Bronchial epithelial cell (primary cell): ENCODE measurements around the gene GNG13. TPM values are rescaled to one million over a fixed set of nuclear protein-coding genes. Genes with fewer than 3 reads are reported as not detected.
A peak's percentile ranks its signal among the peaks of the same experiment; 100 is the strongest.

Experiments used
- DNase-seq: peaks from one replicate; pipeline ENCODE4 v3.0.0-alpha.2; 2010; ENCODE audit warnings: low read depth
- FAIRE-seq: peaks from 2 replicates; lab custom pipeline; 2011; peaks lifted over from hg19 to GRCh38; lab: Jason Lieb, UNC
- H3K27me3 ChIP-seq: 2 replicates; pipeline ENCODE4 v1.5.1; 2011; ENCODE audit warnings: low read length; ENCODE audit not compliant: control insufficient read depth, insufficient read depth
- H3K36me3 ChIP-seq: 2 replicates; pipeline ENCODE4 v1.5.1; 2011; ENCODE audit warnings: low read length; ENCODE audit not compliant: control insufficient read depth, insufficient read depth
- H3K4me3 ChIP-seq: 2 replicates; pipeline ENCODE4 v1.5.1; 2011; ENCODE audit warnings: mild to moderate bottlenecking, low read depth, low read length, control low read depth
- total RNA-seq: library from RNA; depleted of rRNA; stranded (reverse); fragments of >200 nt; gene quantifications from 2 replicates; pipeline ENCODE4 v1.2.1, GENCODE V29; 2014
- TF ChIP-seq, protein P1 (sequence below): IDR thresholded peaks from 2 replicates; pipeline ENCODE4 v1.5.1; 2011; ENCODE audit warnings: mild to moderate bottlenecking, moderate library complexity, low read length, control low read depth, inconsistent platforms; ENCODE audit not compliant: insufficient read depth, severe bottlenecking

GNG13 gene
- total RNA-seq, 1 donor from 2014 or later, result not detected

DNA sequence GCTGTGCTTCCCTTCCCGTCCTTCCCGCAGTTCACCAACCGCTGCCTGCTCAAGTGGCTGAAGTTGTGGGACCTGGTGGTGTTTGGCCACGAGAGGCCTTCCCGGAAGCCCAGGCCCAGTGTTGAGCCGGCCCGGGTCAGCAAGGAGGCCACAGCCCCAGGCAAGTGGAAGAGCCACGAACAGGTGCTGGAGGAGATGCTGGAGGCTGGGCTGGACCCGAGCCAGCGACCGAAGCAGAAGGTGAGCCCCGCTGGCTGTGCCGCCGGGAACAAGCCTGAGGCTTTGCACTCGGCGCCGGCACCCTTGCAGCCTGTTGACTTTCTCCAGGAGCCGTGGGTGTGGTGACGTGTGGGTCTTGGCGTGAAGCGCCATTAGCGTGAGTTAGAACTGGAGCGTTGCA is 9.4 kb downstream of the GNG13 start:
- DNase-seq (no peak), FAIRE-seq (no peak)
- Histone ChIP-seq H3K4me3 (no peak overlapping the region), H3K36me3 (peaks cover 5% of the 10 kb centered on the region), H3K27me3 (no peaks in the 10 kb centered on the region)
- TF ChIP-seq, protein P1, sequence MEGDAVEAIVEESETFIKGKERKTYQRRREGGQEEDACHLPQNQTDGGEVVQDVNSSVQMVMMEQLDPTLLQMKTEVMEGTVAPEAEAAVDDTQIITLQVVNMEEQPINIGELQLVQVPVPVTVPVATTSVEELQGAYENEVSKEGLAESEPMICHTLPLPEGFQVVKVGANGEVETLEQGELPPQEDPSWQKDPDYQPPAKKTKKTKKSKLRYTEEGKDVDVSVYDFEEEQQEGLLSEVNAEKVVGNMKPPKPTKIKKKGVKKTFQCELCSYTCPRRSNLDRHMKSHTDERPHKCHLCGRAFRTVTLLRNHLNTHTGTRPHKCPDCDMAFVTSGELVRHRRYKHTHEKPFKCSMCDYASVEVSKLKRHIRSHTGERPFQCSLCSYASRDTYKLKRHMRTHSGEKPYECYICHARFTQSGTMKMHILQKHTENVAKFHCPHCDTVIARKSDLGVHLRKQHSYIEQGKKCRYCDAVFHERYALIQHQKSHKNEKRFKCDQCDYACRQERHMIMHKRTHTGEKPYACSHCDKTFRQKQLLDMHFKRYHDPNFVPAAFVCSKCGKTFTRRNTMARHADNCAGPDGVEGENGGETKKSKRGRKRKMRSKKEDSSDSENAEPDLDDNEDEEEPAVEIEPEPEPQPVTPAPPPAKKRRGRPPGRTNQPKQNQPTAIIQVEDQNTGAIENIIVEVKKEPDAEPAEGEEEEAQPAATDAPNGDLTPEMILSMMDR, result no peak

DNA sequence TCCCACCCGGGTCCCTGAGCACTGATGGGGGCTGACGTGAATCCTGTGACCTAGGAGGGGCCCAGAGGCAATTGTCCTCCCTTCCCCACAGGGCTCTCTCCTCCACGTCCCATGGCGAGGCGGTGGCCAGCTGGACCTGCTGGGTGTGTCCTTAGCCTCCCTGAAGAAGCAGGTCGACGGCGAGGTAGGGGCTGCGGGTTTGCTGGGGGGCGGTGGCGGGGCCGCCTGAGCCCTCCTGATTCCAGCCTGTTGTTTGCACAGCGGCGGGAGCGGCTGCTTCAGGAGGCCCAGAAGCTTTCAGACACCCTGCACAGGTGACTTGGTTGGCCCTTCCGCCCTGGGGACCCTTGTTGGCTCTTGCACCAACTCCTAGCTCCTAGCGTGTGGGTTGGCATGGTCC is 10.4 kb downstream of the GNG13 start:
- Histone ChIP-seq H3K27me3 (no peaks in the 10 kb centered on the region), H3K4me3 (no peak overlapping the region), H3K36me3 (peaks cover 7% of the 10 kb centered on the region)
- TF ChIP-seq, protein P1, result no peak
- FAIRE-seq (no peak), DNase-seq (no peak)

DNA sequence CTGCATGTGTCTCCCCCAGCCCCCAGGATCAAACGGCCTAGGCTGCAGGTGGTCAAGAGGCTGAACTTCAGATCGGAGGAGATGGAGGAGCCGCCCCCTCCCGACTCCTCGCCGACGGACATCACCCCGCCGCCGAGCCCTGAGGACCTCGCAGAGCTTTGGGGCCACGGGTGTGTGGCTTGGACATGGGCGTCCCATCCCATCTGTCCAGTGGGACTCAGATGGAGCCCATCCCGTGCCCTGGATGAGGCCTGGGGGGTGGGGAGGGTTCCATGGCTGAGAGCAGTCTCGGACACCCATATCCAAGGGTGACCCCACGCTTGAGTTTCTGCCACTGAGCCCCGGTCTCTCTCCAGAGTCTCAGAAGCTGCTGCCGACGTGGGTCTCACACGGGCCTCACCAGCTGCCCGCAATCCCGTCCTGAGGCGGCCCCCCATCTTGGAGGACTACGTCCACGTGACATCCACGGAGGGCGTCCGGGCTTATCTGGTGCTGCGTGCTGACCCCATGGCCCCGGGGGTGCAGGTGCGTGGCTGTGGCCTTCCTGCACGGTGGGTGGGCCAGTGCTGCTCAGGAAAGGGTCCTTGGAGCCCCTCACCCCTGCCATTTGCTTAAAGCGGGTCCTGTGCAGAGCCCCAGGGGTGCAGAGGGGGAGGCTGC is 11.2 kb downstream of the GNG13 start:
- TF ChIP-seq, protein P1, result no peak
- Histone ChIP-seq H3K4me3 (peak overlapping the region; percentile 79), H3K36me3 (peaks cover 7% of the 10 kb centered on the region), H3K27me3 (no peaks in the 10 kb centered on the region)
- FAIRE-seq (no peak), DNase-seq (no peak)

DNA sequence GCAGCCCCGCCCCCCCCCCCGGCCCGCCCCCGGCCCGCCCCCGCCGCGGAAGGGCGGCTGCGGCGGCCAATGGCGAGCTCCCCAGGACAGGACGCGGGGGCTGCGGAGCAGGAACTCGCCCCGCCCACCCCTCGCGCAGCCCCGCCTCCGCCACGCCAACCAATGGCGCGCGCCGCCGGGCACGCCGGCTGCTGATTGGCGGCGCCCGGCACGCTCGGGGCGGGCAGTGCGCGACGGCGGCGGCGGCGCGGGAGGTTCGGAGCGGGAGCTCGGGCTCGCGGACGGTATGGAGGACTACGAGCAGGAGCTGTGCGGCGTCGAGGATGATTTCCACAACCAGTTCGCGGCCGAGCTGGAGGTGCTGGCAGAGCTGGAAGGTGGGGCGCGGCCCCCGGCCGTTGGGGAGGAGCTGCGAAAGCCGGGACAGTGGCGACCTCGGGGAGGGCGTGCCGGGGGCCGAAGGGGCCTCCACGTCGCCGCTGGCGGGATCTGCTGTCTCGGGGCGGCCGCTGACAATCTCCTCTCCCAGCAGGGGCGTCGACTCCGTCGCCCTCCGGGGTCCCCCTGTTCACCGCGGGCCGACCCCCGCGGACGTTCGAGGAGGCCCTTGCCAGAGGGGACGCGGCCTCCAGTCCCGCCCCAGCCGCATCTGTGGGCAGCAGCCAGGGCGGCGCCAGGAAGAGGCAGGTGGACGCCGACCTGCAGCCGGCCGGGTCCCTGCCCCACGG is 12.0 kb downstream of the GNG13 start, which contains the start of gene CHTF18:
TSS of gene CHTF18 (plus strand) at position 222 of the 728 bp plus-strand sequence. CDS start at position 287, 65 bp downstream.
- FAIRE-seq, result no peak
- DNase-seq, result peak; percentile 59

DNA sequence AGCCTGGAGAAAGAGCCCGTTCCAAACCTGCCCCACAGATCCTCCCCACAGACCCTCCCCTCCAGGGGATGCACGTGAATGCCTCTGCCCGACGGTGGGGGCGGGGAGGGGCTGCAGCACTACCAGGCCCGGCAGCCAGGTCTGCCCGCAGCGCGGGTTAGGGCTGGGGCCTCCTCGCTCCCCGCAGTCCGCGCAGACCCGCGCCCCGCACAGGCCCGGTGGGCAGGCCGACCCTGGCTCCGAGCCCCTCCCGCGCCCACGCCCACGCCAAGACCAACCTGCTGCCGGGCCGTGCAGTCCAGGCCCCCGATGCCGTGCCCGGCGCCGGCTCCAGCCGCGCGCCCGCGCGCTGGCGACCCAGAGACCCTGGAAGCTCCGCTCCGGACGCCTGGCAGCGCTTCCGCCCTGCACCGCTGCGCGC is 12.5 kb downstream of the GNG13 start, which contains the start of gene RPUSD1:
TSS of gene RPUSD1 (minus strand) at position 404 of the 421 bp plus-strand sequence. CDS start 644 bp downstream, outside the sequence.
- peaks cover 7% of the 10 kb centered on the region for H3K36me3 ChIP-seq
- TF ChIP-seq, protein P1, result no peak
- no peak for DNase-seq
- peak within 1 kb of the TSS; percentile 93 for H3K4me3 ChIP-seq
- H3K27me3 ChIP-seq, result peaks cover 2% of the 10 kb centered on the region
- no peak for FAIRE-seq

More for the DNA sequence above, 12.0 kb downstream of the GNG13 start, which contains the start of gene CHTF18:
- no peaks in the 10 kb centered on the region for H3K27me3 ChIP-seq
- peaks cover 7% of the 10 kb centered on the region for H3K36me3 ChIP-seq
- TF ChIP-seq, protein P1, result no peak
- peak within 1 kb of the TSS; percentile 93 for H3K4me3 ChIP-seq
